DMS53 treated with DMSO at 0.1 percent for 48 hours (cell line): ENCODE data around the gene TNFAIP8.

ENCODE experiments used
- DNase-seq: peaks from one replicate; lab custom pipeline; 2025; ENCODE audit not compliant: unreplicated experiment; lab: John Stamatoyannopoulos, UW

TNFAIP8 gene

GRCh38 chr5:119328753-119329602 is 26.8 kb upstream of the TNFAIP8 start:
- DNase-seq, result no peak

DNA sequence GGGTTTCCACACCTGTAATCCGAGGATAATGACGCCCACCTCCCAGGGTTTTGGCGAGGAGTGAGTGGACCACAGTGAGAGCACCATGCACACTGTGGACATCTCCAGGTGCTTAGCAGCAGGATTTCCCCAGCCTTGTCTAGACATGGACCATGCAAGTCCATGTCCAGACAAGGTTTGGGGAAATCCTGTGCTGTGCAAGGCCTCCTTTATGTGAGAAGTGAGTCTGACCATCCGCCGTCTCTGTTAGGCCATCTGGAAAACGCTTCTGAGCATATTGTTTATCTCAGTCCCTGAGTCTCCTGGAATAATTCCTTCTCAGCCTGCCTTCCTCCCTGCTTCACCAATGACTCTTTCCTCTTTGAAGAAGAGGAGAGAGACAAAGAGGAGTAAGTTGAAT is 26.2 kb upstream of the TNFAIP8 start:
- DNase-seq, result no peak

DNA sequence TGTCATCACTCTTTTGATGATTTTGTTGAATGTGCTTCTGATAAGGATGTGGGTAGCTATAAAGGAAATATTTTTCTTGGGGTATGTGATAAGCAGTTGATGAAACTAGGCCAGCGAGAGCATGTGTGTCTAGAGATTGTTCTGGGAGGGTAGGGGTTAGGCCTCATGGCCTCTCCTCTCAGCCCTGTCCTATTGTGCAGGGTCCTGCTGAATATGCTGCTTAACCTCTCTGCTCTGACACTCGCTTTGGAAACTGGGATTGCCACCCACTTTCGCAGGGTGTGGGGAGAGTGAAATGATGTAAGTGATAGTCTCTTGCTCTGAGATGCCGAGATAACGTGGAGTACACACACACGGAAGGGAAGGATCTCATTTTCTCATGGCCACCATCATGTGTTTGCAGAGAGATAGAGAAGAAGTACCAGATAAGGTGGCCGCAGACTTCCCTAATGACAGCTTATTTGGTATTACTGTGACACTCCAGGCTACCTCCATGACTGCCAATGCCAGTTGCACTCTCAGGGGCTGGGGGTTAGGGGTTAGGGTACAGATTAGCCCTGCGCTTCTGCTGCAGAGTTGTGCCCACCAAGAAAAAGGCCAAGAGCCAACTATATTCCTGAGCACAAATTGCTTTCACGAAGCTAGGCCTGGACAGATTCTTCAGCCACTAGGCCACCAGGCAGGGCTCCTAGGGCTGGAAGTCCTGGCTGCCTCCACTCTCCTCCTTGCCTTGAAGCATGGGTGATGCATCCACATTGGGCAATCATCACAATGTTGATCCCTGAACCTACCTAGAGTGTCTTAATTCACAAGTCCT is 25.2 kb upstream of the TNFAIP8 start:
- no peak for DNase-seq

DNA sequence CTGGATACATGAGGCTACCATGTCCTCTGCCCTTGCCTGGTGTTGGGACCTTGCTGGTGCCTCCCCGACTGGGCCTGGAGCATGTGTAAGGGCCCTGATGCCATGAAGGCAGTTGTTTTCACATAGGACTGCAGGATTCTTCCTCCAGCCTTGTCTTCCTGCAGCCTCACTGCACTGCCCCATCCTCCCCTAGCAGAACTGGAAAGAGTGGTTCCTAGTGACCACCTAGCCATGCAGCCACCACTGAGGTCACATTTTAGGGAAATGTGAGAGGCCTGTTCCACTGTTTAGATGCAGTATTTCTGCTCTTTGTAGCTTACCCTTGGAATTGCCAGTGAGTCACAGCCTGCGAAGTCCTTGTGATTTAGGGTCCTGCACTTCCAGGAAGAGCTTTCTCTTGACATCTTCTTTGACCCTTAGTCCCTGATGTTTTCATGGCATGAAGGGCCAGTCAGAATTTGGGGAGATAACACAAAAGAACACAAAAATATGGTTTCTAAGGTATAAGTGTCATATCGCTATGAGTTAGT is 24.2 kb upstream of the TNFAIP8 start:
- DNase-seq, result no peak

DNA sequence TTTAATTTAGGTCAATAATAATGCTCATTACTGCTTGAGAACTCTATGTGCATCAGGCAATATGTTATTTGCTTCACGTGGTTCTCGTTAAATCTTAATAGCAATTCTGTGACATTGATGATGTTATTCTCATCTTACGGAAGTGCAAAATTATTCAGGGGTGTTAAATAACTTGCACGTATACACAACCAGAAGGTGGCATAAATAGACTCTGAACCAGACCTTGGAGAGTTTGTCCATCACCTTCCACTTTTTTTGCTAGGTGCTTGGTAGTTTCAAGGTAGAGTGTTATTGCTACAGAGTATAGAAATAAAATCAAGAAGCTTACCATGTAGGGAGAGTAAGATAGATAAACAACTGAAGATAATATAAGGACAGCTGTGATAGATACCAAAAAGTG is 23.6 kb upstream of the TNFAIP8 start:
- no peak for DNase-seq

DNA sequence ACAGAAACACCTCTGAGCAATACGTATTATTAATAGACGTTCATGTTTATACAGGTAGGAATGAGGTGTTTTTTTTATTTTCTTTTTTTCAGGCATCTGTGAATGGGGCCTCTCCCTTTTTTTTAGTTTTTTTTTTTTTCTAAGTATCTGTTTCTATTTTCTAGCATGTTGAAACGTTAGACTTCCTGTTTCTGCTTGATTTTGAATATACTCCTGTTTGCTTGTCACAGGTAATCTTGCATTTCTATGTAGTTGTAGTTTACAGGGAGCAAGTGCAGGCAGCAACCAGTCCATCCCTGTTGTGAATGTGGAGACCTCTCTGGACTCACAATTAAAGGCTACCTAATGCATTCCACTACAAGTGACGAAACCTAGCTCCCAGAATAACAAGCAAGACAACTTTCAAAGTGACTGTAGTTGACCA is 22.8 kb upstream of the TNFAIP8 start:
- DNase-seq, result no peak

GRCh38 chr5:119333421-119333851 is 22.4 kb upstream of the TNFAIP8 start:
- no peak for DNase-seq

- DNase-seq, result no peak
Observed at GRCh38 chr5:119335261-119335677, 20.6 kb upstream of the TNFAIP8 start.

GRCh38 chr5:119336262-119336661 is 19.6 kb upstream of the TNFAIP8 start:
- no peak for DNase-seq

DNA sequence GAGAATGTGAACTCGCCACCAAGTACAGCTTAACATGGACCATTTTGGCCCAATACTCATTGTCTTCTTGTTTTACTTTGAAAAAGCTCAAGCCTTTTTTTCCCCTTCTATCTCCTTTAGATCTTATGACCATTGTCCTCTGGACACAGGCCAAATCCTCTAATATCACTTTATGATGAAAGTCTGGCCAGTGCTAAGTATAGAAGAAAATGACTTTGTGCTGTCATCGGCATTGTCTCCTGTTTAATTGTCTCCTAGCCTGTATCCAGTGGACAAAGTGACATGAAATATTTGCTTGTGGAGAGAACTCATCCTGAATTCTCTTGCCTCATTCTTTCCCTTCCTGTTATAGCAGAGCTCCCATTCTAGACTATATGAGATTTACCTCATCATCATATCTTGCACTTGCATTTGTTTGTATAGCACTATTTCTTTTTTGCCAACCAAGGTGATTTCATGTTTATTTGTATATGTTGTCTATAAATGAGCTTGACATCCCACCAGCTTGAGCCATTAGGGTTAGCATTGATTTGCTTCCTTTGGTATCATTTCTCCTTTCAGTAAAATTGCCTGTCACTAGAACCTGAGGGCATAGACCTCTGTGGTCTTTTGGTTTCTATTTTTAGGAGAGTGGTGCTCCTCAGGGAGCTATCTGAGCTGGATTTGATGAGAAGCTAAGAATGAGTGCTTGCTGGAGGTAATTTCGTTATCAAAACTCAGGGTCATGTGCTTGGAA is 18.8 kb upstream of the TNFAIP8 start:
- no peak for DNase-seq

GRCh38 chr5:119338326-119338946 is 17.4 kb upstream of the TNFAIP8 start:
- DNase-seq, result no peak

- DNase-seq, result no peak
Observed at GRCh38 chr5:119339344-119339743, 16.5 kb upstream of the TNFAIP8 start.

- DNase-seq, result no peak
Observed at GRCh38 chr5:119339965-119340364, 15.9 kb upstream of the TNFAIP8 start.

- DNase-seq, result no peak
Observed at GRCh38 chr5:119340597-119341218, 15.1 kb upstream of the TNFAIP8 start.

DNA sequence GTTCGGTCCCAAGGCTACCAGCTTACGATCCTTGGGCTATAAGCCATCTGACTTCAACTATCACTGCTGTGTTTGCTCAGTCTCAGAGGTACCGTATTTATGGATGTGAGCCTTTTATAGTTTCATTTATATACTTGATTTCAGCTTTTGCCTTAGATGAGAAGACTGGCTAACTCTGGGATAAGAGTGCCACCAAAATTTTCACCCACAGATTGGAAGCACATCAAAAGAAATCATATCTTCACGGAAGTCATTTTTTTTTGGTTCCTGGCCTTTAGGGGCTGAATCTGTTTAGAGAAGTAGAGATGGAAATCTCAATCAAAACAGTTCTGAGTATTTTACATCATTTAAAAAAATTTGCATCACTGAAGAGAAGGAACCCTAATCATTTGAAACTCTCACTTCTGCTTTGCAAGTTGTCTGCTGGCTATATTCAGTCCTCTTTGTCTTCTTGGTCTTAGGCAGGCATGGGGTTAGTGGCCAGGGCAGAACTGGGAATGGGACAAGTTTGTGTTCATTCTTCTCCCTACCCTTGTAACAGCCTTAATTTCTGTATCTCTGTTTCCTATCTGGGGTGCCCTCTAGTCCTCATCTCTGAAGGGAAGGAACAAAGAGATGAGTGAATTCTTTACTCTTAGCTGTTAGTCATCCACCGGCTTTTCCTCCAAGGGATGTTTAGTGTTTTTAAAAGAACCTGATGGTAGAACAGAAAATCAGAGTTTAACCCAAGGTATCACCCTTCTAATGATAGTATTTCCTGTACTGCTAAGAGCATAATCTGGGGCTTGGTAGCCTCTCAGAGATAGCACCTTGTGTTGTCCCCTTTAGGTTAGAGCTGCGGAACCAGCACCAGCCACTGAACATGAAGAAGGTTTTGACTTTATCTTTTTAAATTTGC is 14.1 kb upstream of the TNFAIP8 start:
- DNase-seq, result no peak

- DNase-seq, result no peak
Observed at GRCh38 chr5:119342406-119342805, 13.4 kb upstream of the TNFAIP8 start.

- no peak for DNase-seq
Observed at GRCh38 chr5:119343052-119343451, 12.8 kb upstream of the TNFAIP8 start.

DNA sequence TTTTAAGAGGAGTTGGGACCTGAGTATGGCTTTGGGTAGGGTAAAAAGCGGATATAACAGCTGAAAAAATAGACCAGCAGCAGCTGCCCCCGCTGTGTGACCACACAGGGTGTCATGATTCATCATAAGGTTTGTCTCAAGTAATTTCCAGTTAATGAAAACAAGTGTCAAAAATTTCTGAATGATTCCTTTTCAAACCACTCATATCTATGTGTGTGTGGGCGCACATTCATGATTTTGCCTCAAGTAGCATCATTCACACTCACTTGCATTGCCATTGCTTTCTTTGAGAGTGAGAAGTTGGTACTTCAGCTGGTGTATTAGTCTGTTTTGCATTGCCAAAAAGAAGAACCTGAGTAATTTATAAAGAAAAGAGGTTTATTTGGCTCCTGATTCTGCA is 12.1 kb upstream of the TNFAIP8 start:
- DNase-seq, result no peak

- no peak for DNase-seq
Observed at GRCh38 chr5:119344231-119344630, 11.6 kb upstream of the TNFAIP8 start.
